GM18861 (cell line): ENCODE results near the gene P2RX3.
"Not testable (repeated sequence)": the region's sequence is repeated elsewhere in the genome, so short reads cannot be mapped to it uniquely, and the experiment has no call there.

Experiments
- ATAC-seq: cut with Tn5 transposase; IDR thresholded peaks from one replicate; pipeline ENCODE4 v1.9.1; 2021; ENCODE audit not compliant: unreplicated experiment

Gene P2RX3

GRCh38 chr11:57394203-57394965 is 56.2 kb downstream of the P2RX3 start:
- ATAC-seq = no peak

- ATAC-seq = no peak
Measured at GRCh38 chr11:57395905-57396623, 57.9 kb downstream of the P2RX3 start.

GRCh38 chr11:57396744-57397143 is 58.6 kb downstream of the P2RX3 start:
- ATAC-seq = no peak

GRCh38 chr11:57397394-57397990 is 59.3 kb downstream of the P2RX3 start:
- no peak for ATAC-seq

- ATAC-seq = no peak
Measured at GRCh38 chr11:57399221-57399620, 61.1 kb downstream of the P2RX3 start.

- no peak for ATAC-seq
Measured at GRCh38 chr11:57399972-57400578, 61.9 kb downstream of the P2RX3 start.

GRCh38 chr11:57402188-57403002 is 64.2 kb downstream of the P2RX3 start:
- no peak for ATAC-seq

- not testable (repeated sequence) for ATAC-seq
Measured at GRCh38 chr11:57403003-57403801, 65.0 kb downstream of the P2RX3 start.

- ATAC-seq = no peak
Measured at GRCh38 chr11:57403802-57404147, 65.6 kb downstream of the P2RX3 start.

GRCh38 chr11:57405271-57405860 is 67.2 kb downstream of the P2RX3 start:
- no peak for ATAC-seq

GRCh38 chr11:57406337-57406904 is 68.3 kb downstream of the P2RX3 start:
- peak; percentile 95 for ATAC-seq

GRCh38 chr11:57407010-57407920 is 69.1 kb downstream of the P2RX3 start:
- no peak for ATAC-seq

GRCh38 chr11:57407941-57408475 is 69.9 kb downstream of the P2RX3 start:
- no peak for ATAC-seq

- ATAC-seq = no peak
Measured at GRCh38 chr11:57408771-57409170, 70.6 kb downstream of the P2RX3 start.

GRCh38 chr11:57409321-57410100 is 71.4 kb downstream of the P2RX3 start:
- ATAC-seq = no peak

- no peak for ATAC-seq
Measured at GRCh38 chr11:57410287-57410686, 72.1 kb downstream of the P2RX3 start.

- ATAC-seq = no peak
Measured at GRCh38 chr11:57413681-57414080, 75.5 kb downstream of the P2RX3 start.
